Natural killer cell (primary cell): ENCODE measurements around the gene TGM1. TPM values are rescaled to one million over a fixed set of nuclear protein-coding genes. Genes with fewer than 3 reads are reported as not detected.

Experiments
- ATAC-seq, 3 donors: fragments of 150-1000 bp in 2 of 3; fragments of 200-7000 bp in 1 of 3; cut with Tn5 transposase; 1 replicate in 1 of 3; 2 replicates in 2 of 3; pipeline ENCODE4 v1.10.0; 2021; ENCODE audit warnings: mild to moderate bottlenecking in 2 of 3, moderate library complexity in 2 of 3
- DNase-seq, 2 donors: peaks; one replicate each; pipeline versions ENCODE4 v3.0.0 to v3.0.0-alpha.2; 2013 to 2021; ENCODE audit warnings: mixed read lengths in 1 of 2
- H3K27ac ChIP-seq: one replicate; pipeline ENCODE4 v1.5.1; 2013; ENCODE audit warnings: mild to moderate bottlenecking, low read length
- H3K27me3 ChIP-seq: one replicate; pipeline ENCODE4 v1.6.1; 2013; ENCODE audit warnings: low read length; ENCODE audit not compliant: control insufficient read depth, insufficient read depth
- H3K36me3 ChIP-seq: one replicate; pipeline ENCODE4 v1.6.1; 2013; ENCODE audit warnings: low read length; ENCODE audit not compliant: control insufficient read depth, insufficient read depth
- H3K4me1 ChIP-seq: one replicate; pipeline ENCODE4 v1.6.1; 2013; ENCODE audit warnings: low read length; ENCODE audit not compliant: control insufficient read depth, insufficient read depth
- H3K4me3 ChIP-seq: one replicate; pipeline ENCODE4 v1.5.1; 2013; ENCODE audit warnings: low read length
- H3K9me3 ChIP-seq: one replicate; pipeline ENCODE4 v1.6.1; 2013; ENCODE audit warnings: low read length; ENCODE audit not compliant: control insufficient read depth, insufficient read depth
- H3K27ac Mint-ChIP-seq, 2 donors: one replicate each; pipeline ENCODE4 v1.8.0; 2022; ENCODE audit warnings: mild to moderate bottlenecking in 2 of 2, mixed read lengths in 2 of 2, moderate library complexity in 1 of 2
- H3K27me3 Mint-ChIP-seq, 2 donors: one replicate each; pipeline ENCODE4 v1.8.0; 2022; ENCODE audit warnings: low read depth in 2 of 2, mixed read lengths in 2 of 2
- H3K36me3 Mint-ChIP-seq: one replicate; pipeline ENCODE4 v1.8.0; 2022; ENCODE audit warnings: mixed read lengths
- H3K4me1 Mint-ChIP-seq, 2 donors: one replicate each; pipeline ENCODE4 v1.8.0; 2022; ENCODE audit warnings: mixed read lengths in 2 of 2
- H3K4me3 Mint-ChIP-seq: one replicate; pipeline ENCODE4 v1.8.0; 2022; ENCODE audit warnings: mild to moderate bottlenecking, moderate library complexity, mixed read lengths
- H3K9me3 Mint-ChIP-seq, 2 donors: one replicate each; pipeline ENCODE4 v1.8.0; 2022; ENCODE audit warnings: mixed read lengths in 2 of 2
- WGBS: methylation state at CpG from one replicate; pipeline ENCODE4 v1.1.7; 2013; ENCODE audit warnings: missing lambda C conversion rate; ENCODE audit not compliant: insufficient coverage; 5-methylcytosine and 5-hydroxymethylcytosine counted together
- intact Hi-C: fragments of 100-400 bp; cut with micrococcal nuclease; formaldehyde crosslinking; loops from one replicate; pipeline ENCODE4 v1.14.2; 2022
- total RNA-seq, 4 donors: library from RNA; stranded (reverse); fragments of 120-200 nt in 1 of 4; gene quantifications; one replicate each; pipeline versions ENCODE4 v1.2.3 to v1.2.4, GENCODE V29; 2013 to 2022
- TF ChIP-seq, protein P1 (sequence below): fragments of 200-600 bp; IDR thresholded peaks from one replicate; pipeline ENCODE4 v1.8.0; 2022; ENCODE audit warnings: antibody characterized with exemption

The TGM1 gene
- total RNA-seq, 3 donors from 2014 or later (not counting 1 experiment from before 2014, with no cell fraction given): 1.7 to 4.9 (median 4.7) TPM

DNA sequence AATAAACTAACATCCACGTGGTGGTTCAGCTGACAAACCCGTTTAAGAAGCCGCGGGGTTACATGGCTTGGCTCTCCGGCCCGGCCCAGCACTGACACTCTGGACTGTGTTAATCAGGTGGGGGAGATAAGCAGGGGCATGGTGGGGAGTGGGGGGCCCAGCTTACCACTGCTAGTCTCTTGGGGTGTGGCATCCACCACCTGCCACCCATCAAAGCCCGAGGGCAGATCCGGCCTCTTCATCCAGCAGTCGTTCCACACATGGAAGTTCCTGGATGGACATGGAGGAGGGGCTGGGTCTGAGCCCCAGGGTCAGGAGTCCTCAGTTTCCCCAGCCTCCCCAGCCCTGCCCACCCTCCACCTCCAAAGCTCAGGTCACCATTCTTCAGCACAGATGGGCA is 4.9 kb downstream of the TGM1 start:
- Mint-ChIP-seq H3K9me3 (no peaks in the 10 kb centered on the region), H3K4me3 (no peak overlapping the region), H3K27ac (no peak overlapping the region), H3K4me1 (no peaks in the 10 kb centered on the region), H3K27me3 (no peaks in the 10 kb centered on the region), H3K36me3 (no peaks in the 10 kb centered on the region)
- no peaks in the 10 kb centered on the region for H3K4me1 ChIP-seq
- peaks cover 8% of the 10 kb centered on the region for H3K36me3 ChIP-seq
- no peak overlapping the region for H3K4me3 ChIP-seq
- no peak for DNase-seq
- H3K27me3 ChIP-seq: no peaks in the 10 kb centered on the region
- intact Hi-C loops: no loop called here
- TF ChIP-seq, protein P1, sequence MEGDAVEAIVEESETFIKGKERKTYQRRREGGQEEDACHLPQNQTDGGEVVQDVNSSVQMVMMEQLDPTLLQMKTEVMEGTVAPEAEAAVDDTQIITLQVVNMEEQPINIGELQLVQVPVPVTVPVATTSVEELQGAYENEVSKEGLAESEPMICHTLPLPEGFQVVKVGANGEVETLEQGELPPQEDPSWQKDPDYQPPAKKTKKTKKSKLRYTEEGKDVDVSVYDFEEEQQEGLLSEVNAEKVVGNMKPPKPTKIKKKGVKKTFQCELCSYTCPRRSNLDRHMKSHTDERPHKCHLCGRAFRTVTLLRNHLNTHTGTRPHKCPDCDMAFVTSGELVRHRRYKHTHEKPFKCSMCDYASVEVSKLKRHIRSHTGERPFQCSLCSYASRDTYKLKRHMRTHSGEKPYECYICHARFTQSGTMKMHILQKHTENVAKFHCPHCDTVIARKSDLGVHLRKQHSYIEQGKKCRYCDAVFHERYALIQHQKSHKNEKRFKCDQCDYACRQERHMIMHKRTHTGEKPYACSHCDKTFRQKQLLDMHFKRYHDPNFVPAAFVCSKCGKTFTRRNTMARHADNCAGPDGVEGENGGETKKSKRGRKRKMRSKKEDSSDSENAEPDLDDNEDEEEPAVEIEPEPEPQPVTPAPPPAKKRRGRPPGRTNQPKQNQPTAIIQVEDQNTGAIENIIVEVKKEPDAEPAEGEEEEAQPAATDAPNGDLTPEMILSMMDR: no peak
- H3K9me3 ChIP-seq: no peaks in the 10 kb centered on the region
- no peak overlapping the region for H3K27ac ChIP-seq
- WGBS: 97% methylated on average over 9 of the region's 9 CpGs
- ATAC-seq: no peak

DNA sequence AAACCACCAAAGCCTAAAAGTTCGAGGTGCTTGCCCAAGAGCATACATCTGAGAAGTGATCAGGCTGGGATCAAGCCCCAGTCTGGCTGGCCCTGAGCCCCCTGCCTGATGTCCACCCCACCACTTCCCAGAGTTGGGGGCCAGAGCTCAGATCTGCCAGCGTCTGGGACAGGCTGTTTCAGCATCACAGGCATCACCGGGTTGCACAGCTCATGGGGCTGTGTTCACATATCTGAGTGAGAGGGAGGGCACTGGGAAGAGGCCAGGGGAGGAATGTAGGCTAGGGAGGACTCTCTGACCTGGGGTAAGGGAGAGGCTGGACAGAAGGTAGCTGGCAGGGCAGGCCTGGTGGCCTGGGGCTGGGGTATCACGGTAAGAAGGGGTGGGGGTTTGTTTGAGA is 6.0 kb downstream of the TGM1 start:
- Mint-ChIP-seq H3K9me3 (no peaks in the 10 kb centered on the region), H3K27me3 (no peaks in the 10 kb centered on the region), H3K4me1 (no peaks in the 10 kb centered on the region), H3K4me3 (no peak overlapping the region), H3K36me3 (no peaks in the 10 kb centered on the region), H3K27ac (no peak overlapping the region)
- Histone ChIP-seq H3K27me3 (no peaks in the 10 kb centered on the region), H3K27ac (no peak overlapping the region), H3K9me3 (no peaks in the 10 kb centered on the region), H3K36me3 (peaks cover 8% of the 10 kb centered on the region), H3K4me3 (no peak overlapping the region), H3K4me1 (no peaks in the 10 kb centered on the region)
- DNase-seq: no peak
- TF ChIP-seq, protein P1: no peak
- ATAC-seq: no peak
- intact Hi-C loops: no loop called here
- 97% methylated on average over 4 of the region's 4 CpGs for WGBS

DNA sequence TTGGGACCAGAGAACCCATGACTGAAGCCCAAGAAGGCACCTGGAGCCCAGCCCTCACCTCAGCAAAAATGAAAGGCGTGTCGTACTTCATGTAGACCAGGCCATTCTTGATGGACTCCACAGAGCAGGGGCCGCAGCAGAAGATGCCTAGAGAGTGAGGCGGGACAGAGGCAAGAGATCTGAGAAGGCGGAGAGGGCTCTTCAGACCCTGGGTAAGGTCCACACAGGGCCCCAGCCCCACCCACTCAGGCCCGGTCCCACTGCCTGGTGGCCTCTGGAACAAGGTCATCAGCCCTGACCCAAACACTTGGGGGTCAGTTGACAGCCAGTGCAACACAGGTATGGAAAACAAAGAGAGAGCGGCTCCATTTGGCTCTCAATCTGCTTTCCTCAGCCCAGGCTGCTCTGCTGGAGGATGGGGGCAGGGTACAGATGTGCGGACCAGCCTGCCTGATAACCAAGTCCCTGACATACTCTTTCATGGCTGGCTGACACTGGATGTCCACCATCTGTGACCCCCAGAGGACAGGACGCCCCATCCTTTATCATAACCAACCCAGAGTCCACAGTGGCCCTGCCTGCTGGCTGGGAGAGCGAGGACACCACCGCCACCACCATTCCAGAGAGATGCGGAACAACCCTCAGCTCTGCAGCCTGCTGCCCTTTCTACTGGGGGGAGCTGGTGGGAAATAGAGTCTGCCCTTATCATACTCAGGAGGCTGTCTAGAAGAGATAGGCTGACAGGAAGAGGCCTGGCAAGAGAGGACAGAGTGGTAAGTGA is 6.9 kb downstream of the TGM1 start:
- Mint-ChIP-seq H3K36me3 (no peaks in the 10 kb centered on the region), H3K27me3 (no peaks in the 10 kb centered on the region), H3K9me3 (no peaks in the 10 kb centered on the region), H3K4me1 (no peaks in the 10 kb centered on the region), H3K27ac (no peak overlapping the region), H3K4me3 (no peak overlapping the region)
- DNase-seq (no peak), ATAC-seq (no peak)
- TF ChIP-seq, protein P1: no peak
- Histone ChIP-seq H3K27me3 (no peaks in the 10 kb centered on the region), H3K4me3 (no peak overlapping the region), H3K9me3 (no peaks in the 10 kb centered on the region), H3K36me3 (peaks cover 8% of the 10 kb centered on the region), H3K27ac (no peak overlapping the region), H3K4me1 (no peaks in the 10 kb centered on the region)
- intact Hi-C loops: no loop called here
- WGBS: 94% methylated on average over 12 of the region's 12 CpGs

DNA sequence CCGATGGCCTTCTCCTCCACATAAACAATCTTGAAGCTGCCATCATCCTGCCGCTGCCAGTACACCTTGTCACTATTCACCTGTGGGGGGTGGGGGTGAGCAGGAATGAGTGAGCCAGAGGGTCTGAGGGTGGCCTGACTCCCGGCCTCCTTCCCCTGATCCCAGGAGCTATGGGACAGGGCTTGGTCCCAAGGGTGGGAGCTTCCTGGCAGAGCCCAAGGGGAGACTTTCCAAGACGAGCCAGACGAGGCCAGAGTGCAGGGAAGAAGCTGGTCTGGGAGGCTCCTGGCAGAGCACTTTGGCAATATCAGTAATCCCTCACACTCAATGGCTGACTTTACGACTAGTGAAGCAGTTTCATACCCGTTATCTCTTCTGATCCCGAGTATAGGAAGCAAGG is 7.5 kb downstream of the TGM1 start:
- ATAC-seq (no peak), DNase-seq (no peak)
- Mint-ChIP-seq H3K4me3 (no peak overlapping the region), H3K36me3 (no peaks in the 10 kb centered on the region), H3K9me3 (no peaks in the 10 kb centered on the region), H3K27me3 (no peaks in the 10 kb centered on the region), H3K27ac (no peak overlapping the region), H3K4me1 (no peaks in the 10 kb centered on the region)
- intact Hi-C loops: no loop called here
- Histone ChIP-seq H3K4me3 (no peak overlapping the region), H3K27ac (no peak overlapping the region), H3K36me3 (peaks cover 8% of the 10 kb centered on the region), H3K9me3 (no peaks in the 10 kb centered on the region), H3K4me1 (no peaks in the 10 kb centered on the region), H3K27me3 (no peaks in the 10 kb centered on the region)
- 96% methylated on average over 7 of the region's 8 CpGs for WGBS
- TF ChIP-seq, protein P1: no peak
